Measurements from ENCODE around the gene CPSF4L. TPM values are rescaled to one million over a fixed set of nuclear protein-coding genes. Genes with fewer than 3 reads are reported as not detected.

Gene CPSF4L
- total and polyA plus RNA-seq, 2 of the 13 experiments (the other 11 are each of a cell fraction or from before 2014, with no cell fraction given): 0.73 to 1.6 TPM

DNA sequence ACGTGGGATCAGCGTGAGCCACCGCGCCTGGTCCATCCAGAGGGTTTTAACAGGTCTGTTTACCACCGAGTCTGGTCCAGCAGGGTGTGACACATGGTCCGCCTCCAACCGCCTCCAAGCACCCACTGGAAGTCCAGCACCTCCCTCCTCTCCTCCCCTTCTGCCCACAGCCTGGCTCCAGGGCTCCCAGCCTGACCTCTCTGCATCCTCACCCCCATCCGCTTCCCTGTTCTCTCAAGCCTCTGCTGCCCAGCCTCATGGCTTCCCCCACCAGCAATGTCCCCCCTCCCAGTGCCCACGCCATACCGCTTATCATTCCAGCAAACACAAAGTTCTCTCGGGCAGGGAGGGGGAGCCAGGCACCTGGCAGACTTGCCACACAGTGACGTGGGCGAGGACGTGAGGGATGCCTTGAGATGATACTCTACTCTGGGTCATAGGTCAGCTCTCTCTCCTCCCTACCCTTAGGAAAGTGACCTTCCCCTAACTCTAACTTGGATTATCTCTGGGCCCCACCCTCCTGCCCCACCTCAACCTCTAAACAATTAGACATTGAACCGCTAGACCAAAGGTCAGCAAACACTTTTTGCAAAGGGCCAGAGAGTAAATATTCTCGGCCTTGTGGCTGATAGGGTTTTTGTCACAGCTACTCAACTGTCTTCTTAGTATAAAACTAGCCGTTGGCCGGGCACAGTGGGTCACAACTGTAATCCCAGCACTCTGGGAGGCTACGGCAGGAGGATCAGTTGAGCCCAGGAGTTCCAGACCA, 27.0 kb upstream of the CPSF4L start (continued):
- TF ChIP-seq NCOR1 (IDR thresholded peaks at IDR 0.05; ENCODE audit: borderline replicate concordance, low read length): peak; percentile 100
- TF ChIP-seq, protein P1, sequence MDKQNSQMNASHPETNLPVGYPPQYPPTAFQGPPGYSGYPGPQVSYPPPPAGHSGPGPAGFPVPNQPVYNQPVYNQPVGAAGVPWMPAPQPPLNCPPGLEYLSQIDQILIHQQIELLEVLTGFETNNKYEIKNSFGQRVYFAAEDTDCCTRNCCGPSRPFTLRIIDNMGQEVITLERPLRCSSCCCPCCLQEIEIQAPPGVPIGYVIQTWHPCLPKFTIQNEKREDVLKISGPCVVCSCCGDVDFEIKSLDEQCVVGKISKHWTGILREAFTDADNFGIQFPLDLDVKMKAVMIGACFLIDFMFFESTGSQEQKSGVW (CRISPR knock-in tag; IDR thresholded peaks at IDR 0.05; ENCODE audit: borderline replicate concordance): no peak
- TF ChIP-seq MBNL3 (CRISPR knock-in tag; conservative IDR thresholded peaks at IDR 0.05): no peak
- TF ChIP-seq RBM39 (IDR thresholded peaks at IDR 0.05; ENCODE audit: low read depth, low read length, poor library complexity, severe bottlenecking): no peak
- TF ChIP-seq TBX3 (IDR thresholded peaks at IDR 0.05; ENCODE audit: borderline replicate concordance): peak; percentile 81
- no peak for TF ChIP-seq U2AF1 (optimal IDR thresholded peaks at IDR 0.05; ENCODE audit: low read depth, low read length)
- peak; percentile 92; the same call in 1 of the 2 replicates for TF ChIP-seq AHDC1 (CRISPR knock-in tag; IDR thresholded peaks at IDR 0.05; ENCODE audit: borderline replicate concordance)
- TF ChIP-seq KLF6 (CRISPR knock-in tag; IDR thresholded peaks at IDR 0.05): no peak
- TF ChIP-seq KLF12 (CRISPR knock-in tag; IDR thresholded peaks at IDR 0.05; ENCODE audit: borderline replicate concordance): peak; percentile 96; the same call in 1 of the 2 replicates
- no peak for TF ChIP-seq ZNF3 (CRISPR knock-in tag; IDR thresholded peaks at IDR 0.05)
- TF ChIP-seq SMAD3 (CRISPR knock-in tag; IDR thresholded peaks at IDR 0.05): peak; percentile 91
- peak; percentile 98 for TF ChIP-seq HIVEP1 (CRISPR knock-in tag; IDR thresholded peaks at IDR 0.05)
- TF ChIP-seq RAD21 (CRISPR knock-in tag; IDR thresholded peaks at IDR 0.05): 0 out of 2 replicates have a peak, but pooled peaks have one; percentile 26
- TF ChIP-seq TCF12 (IDR thresholded peaks at IDR 0.05): no peak
- TF ChIP-seq TCF12 (CRISPR knock-in tag; IDR thresholded peaks at IDR 0.05): peak; percentile 86
- peak; percentile 96 for TF ChIP-seq NR2C2 (CRISPR knock-in tag; IDR thresholded peaks at IDR 0.05; ENCODE audit: borderline replicate concordance)
- TF ChIP-seq, protein P2, sequence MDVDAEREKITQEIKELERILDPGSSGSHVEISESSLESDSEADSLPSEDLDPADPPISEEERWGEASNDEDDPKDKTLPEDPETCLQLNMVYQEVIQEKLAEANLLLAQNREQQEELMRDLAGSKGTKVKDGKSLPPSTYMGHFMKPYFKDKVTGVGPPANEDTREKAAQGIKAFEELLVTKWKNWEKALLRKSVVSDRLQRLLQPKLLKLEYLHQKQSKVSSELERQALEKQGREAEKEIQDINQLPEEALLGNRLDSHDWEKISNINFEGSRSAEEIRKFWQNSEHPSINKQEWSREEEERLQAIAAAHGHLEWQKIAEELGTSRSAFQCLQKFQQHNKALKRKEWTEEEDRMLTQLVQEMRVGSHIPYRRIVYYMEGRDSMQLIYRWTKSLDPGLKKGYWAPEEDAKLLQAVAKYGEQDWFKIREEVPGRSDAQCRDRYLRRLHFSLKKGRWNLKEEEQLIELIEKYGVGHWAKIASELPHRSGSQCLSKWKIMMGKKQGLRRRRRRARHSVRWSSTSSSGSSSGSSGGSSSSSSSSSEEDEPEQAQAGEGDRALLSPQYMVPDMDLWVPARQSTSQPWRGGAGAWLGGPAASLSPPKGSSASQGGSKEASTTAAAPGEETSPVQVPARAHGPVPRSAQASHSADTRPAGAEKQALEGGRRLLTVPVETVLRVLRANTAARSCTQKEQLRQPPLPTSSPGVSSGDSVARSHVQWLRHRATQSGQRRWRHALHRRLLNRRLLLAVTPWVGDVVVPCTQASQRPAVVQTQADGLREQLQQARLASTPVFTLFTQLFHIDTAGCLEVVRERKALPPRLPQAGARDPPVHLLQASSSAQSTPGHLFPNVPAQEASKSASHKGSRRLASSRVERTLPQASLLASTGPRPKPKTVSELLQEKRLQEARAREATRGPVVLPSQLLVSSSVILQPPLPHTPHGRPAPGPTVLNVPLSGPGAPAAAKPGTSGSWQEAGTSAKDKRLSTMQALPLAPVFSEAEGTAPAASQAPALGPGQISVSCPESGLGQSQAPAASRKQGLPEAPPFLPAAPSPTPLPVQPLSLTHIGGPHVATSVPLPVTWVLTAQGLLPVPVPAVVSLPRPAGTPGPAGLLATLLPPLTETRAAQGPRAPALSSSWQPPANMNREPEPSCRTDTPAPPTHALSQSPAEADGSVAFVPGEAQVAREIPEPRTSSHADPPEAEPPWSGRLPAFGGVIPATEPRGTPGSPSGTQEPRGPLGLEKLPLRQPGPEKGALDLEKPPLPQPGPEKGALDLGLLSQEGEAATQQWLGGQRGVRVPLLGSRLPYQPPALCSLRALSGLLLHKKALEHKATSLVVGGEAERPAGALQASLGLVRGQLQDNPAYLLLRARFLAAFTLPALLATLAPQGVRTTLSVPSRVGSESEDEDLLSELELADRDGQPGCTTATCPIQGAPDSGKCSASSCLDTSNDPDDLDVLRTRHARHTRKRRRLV (CRISPR knock-in tag; IDR thresholded peaks at IDR 0.05): no peak
- TF ChIP-seq MED13 (CRISPR knock-in tag; IDR thresholded peaks at IDR 0.05): peak; percentile 16; the same call in 1 of the 2 replicates
- no peak for TF ChIP-seq ZBTB1 (CRISPR knock-in tag; IDR thresholded peaks at IDR 0.05; ENCODE audit: borderline replicate concordance)

Measured in HepG2 (cell line).